ENCODE results near the gene CPZ.

CPZ gene

DNA sequence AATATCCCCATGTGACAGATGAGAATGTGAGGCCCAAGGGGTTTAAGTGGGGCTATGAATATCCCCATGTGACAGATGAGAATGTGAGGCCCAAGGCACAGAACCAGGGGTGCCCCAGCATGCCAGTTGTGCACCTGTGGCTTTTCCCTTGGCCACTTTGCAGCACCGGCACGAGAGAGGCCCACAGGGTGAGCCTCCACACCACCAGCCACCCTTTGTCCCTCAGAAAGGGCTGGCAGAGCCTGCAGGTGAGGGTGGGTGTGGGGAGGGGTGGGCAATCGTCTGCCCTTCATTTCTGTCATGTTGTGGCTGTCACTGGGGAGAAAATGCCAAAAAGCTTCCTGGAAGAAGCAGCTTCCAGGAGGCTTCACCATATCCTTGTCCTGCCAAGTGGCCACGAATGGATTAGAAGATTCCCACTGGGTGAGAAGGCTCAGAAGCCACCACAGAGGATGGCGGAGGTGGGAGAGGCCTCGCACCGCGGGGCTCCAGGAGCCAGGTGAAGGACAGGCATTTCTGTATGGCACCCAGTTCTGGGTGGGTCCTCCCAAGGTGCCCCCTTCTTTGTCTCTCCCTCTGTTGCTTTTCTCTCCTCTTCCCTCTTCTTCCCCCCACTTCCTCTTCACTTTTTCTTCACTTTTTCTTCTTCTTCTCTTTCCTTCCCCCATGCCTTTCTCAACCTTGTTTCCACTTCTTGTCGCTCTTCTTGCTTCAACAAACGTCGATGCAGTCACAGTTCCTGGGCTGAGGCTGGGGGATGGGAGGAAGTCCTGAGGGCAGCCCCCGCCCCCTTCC lies 12.8 kb upstream of the CPZ start:
- in situ Hi-C loops (cut with HindIII; ENCODE audit: low sequenced_read_pairs) = no loop called here

DNA sequence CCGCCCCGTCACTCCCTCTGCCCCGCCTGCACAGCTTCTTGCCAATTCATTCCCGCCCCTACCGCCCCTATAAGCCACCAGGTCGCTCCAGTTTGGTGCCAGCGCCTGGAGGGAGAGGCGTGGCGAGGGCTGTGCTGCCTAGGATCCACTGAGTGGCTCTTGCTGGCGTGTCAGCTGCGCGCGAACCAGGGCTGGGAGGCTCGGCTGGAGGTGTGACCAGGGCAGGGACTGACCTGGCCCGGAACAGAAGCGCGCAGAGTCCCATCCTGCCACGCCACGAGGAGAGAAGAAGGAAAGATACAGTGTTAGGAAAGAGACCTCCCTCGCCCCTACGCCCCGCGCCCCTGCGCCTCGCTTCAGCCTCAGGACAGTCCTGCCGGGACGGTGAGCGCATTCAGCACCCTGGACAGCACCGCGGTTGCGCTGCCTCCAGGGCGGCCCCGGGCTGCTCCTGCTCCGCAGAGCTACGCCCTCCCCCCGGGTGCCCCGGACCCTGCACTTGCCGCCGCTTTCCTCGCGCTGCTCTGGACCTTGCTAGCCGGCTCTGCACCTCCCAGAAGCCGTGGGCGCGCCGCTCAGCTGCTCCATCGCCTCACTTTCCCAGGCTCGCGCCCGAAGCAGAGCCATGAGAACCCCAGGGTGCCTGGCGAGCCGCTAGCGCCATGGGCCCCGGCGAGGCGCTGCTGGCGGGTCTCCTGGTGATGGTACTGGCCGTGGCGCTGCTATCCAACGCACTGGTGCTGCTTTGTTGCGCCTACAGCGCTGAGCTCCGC lies 12.1 kb upstream of the CPZ start, which contains the start of gene GPR78:
Gene GPR78, plus strand, starts transcription at position 72 of the 773 bp plus-strand sequence. Its CDS starts 591 bp downstream, at position 663.
- in situ Hi-C loops (cut with HindIII; ENCODE audit: low sequenced_read_pairs) = no loop called here

DNA sequence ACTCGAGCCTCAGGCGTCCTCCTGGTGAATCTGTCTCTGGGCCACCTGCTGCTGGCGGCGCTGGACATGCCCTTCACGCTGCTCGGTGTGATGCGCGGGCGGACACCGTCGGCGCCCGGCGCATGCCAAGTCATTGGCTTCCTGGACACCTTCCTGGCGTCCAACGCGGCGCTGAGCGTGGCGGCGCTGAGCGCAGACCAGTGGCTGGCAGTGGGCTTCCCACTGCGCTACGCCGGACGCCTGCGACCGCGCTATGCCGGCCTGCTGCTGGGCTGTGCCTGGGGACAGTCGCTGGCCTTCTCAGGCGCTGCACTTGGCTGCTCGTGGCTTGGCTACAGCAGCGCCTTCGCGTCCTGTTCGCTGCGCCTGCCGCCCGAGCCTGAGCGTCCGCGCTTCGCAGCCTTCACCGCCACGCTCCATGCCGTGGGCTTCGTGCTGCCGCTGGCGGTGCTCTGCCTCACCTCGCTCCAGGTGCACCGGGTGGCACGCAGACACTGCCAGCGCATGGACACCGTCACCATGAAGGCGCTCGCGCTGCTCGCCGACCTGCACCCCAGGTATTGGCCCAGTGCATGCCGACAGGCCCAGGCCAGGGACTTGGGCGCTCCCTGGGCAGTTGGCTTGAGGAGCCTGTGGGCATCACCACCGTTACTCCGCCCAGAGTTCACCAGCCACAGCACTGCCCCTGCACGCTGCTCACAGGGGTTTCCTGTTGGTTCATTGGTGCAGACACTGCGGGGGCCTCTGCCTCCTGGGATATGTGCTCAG lies 11.3 kb upstream of the CPZ start:
- in situ Hi-C loops (cut with HindIII; ENCODE audit: low sequenced_read_pairs) = no loop called here

DNA sequence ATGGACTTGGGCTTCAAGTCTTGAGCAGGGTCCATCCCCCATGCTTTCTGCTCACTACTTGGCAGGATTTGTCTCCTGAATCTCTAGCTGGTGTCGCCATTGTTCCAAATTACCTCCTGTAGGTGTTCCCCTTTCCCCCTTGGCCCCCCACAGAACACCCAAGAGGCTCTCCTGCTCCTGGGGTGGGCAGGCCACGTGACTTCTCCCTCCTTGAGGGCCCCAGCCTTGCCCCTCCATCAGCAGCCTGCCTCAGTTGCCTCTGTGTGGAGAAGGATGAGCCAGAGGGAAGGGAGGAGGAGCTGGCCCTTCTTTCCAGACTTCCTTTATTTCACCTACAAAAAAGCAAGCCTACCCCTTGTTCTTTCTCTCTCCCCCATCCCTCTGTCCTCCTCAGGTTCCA lies 10.5 kb upstream of the CPZ start:
- in situ Hi-C loops (cut with HindIII; ENCODE audit: low sequenced_read_pairs) = no loop called here

DNA sequence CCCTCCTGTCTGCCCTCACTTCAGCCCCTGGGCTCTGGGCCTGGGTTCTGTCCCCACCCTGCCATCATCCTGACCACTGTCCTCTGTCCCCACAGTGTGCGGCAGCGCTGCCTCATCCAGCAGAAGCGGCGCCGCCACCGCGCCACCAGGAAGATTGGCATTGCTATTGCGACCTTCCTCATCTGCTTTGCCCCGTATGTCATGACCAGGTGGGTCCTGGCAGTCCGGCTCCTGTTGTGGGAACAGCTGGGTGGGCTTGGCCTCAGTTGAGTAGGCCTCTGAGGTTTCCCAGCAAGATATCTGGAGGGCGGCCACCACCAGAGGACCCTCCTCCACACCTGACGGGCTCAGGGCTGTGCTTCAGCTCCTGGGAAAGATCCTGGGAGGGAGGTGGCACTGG lies 10.1 kb upstream of the CPZ start:
- in situ Hi-C loops (cut with HindIII; ENCODE audit: low sequenced_read_pairs) = no loop called here

DNA sequence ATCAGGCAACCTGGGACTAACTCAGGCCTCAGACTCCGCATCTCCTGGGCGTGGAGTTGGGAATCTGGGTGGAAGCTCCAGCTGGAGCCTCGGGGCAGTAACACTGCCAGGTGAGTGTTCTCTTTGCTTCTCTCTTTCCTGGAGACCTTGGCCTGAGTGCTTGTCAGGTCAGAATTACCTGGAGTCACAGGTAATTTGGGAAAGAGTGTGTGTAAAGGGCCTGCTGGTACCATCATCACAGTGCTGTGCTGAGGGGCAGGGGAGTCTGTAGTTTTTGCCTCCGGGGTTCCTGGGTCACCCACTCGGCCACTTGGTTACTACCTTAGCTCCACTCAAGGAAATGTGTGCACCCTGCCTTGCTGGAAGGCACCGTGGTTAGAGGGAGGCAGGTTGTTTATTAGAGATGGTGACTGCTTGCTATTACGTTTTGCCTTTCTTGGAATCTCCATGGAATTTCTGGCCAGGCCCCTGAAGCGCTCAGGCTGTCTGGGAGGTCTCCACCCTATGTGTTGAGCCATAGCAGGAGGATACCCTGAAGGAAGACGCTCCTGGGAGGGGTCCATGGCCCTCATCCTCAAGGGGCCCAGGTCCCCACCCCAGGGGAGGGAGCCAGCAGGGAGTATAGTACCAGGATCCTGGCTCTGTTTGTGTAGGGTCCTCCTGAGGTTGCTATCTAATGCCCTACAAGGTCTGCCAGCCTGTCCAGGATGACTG lies 9.5 kb upstream of the CPZ start:
- in situ Hi-C loops (cut with HindIII; ENCODE audit: low sequenced_read_pairs) = no loop called here

DNA sequence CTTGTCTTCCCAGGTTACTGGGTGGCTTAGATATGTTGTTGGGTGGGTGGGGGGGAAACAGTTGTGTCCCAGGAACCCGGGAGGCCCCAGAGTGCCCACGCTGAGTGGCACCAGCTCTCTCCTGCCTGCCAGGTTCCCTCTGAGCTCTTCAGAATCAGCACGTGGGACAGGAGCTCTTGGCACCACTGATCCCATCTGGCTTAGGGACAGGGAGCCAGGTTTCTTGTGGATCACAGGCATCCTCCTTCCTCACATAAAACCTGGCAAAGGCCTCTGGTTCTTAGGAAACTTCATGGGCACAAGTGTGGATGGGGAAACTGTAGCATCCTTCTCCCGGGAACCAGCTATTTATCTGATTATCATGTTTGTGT lies 8.9 kb upstream of the CPZ start:
- in situ Hi-C loops (cut with HindIII; ENCODE audit: low sequenced_read_pairs) = no loop called here

DNA sequence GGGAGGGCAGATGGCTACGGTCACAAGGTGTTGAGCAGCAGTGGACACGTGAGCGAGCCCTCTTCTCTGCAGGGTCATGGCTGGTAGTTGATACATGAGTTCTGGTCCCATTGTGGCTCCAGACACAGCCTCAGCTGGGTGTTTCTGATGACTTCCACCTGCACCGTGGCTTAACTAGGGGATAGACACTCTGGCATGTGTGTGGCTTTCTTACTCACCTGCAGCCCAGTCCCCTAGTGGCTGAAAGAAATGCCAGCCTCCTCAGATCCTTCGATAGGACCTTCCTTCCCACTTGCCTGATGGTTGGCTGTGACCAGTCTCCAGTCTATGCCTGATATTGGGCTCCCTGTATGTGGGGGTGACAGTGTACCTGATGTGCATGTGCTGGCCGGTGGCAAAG lies 7.4 kb upstream of the CPZ start:
- in situ Hi-C loops (cut with HindIII; ENCODE audit: low sequenced_read_pairs) = no loop called here

DNA sequence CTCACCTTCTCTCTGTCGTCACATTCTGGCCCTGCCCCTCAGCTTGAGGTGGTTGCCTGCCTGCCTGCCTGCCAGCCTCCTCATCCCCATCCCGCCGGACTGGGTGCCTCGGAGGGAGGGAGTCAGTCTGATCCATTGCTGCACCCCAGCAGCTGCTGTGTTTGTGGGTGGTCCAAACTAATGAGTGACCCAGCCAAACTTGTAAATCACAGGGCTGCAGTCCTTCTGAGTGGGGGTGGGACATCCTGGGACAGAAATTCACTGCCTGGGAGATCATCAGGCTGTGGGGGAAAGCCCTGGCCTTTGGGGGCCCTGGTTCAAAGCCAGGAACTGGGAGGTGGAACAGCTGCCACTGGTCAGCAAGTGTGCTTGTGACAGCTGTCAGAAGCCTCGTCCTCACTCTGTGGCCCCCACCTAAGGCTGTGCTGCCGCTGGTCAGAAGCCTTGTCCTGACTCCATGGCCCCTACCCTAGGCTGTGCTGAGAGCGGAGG lies 6.8 kb upstream of the CPZ start:
- in situ Hi-C loops (cut with HindIII; ENCODE audit: low sequenced_read_pairs) = no loop called here

DNA sequence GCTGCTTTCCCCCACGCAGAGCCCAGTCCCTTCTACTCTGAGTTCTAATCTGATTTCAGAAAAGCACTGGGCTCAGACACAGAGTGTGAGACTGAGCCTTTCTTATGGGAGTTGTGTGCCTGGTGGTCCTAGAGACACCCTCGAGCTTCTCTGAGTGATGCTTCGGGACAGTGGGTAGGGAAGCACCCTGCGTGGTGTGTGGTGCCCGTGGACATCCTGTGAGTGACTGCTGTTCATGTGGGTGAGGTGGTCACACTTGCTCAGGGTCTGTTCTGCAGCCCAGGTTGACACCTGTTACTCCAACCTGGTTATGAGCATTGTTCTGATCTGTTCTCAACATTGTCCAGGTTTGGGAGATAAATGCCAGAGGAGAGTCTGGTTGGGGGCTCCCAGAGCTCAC lies 6.3 kb upstream of the CPZ start:
- in situ Hi-C loops (cut with HindIII; ENCODE audit: low sequenced_read_pairs) = no loop called here

DNA sequence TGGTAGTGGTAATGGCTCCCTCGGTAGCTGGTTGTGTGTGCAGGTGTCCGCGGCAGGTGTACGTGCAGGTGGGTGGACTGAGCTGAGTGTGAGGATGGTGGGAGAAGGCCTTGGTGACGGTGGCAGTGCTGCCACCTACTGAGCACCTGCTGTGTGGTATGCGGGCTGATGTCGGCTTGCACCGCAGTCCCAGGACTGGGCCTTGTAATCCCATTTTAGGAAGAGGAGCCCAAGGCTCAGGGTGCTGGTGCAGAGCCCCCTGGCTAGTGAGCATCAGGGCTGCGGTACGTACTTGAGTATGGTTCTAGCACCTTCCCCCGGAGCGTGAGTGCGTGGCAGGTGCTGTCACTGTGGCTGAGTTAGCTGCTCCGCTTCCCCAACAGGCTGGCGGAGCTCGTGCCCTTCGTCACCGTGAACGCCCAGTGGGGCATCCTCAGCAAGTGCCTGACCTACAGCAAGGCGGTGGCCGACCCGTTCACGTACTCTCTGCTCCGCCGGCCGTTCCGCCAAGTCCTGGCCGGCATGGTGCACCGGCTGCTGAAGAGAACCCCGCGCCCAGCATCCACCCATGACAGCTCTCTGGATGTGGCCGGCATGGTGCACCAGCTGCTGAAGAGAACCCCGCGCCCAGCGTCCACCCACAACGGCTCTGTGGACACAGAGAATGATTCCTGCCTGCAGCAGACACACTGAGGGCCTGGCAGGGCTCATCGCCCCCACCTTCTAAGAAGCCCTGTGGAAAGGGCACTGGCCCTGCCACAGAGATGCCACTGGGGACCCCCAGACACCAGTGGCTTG lies 5.7 kb upstream of the CPZ start:
- in situ Hi-C loops (cut with HindIII; ENCODE audit: low sequenced_read_pairs) = no loop called here

DNA sequence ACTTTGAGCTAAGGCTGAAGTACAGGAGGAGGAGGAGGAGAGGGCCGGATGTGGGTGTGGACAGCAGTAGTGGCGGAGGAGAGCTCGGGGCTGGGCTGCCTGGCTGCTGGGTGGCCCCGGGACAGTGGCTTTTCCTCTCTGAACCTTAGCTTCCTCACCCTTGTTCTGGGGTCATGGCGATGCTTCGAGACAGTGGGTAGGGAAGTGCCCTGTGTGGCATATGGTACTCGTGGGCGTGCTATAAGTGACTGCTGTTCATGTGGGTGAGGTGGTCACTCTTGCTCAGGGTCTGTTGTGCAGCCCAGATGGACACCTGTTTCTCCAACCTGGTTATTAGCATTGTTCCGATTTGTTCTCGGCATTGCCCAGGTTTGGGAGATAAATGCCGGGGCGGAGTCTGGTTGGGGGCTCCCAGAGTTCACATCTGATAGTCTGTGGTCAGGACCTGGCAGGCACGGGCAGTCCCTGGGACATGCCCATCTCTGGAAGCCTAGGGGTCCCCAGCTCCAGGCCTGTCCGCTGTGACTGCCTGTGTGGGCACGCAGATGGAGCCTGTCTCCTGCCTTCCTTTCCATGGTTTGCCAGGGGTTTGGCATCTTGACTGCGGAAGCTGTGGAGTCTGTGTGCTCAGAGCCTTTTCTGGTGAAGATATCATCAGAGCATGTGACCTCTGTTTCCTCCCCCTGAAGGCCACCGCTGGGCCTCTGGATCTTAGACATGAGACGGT lies 4.9 kb upstream of the CPZ start:
- in situ Hi-C loops (cut with HindIII; ENCODE audit: low sequenced_read_pairs) = no loop called here

DNA sequence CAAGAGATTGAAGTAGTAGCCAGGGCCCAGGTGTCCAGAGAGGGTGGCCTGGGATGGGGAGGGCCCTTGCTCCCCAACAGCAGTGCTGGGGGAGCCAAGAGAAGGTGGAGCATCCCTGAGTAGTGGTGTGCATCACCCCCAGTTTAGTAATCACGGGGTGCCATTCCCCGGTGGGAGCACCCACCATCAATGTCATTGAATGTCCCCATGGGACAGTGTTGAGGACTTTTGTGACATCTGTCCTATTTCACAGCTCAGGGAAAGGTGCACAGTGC lies 4.4 kb upstream of the CPZ start:
- in situ Hi-C loops (cut with HindIII; ENCODE audit: low sequenced_read_pairs) = no loop called here

DNA sequence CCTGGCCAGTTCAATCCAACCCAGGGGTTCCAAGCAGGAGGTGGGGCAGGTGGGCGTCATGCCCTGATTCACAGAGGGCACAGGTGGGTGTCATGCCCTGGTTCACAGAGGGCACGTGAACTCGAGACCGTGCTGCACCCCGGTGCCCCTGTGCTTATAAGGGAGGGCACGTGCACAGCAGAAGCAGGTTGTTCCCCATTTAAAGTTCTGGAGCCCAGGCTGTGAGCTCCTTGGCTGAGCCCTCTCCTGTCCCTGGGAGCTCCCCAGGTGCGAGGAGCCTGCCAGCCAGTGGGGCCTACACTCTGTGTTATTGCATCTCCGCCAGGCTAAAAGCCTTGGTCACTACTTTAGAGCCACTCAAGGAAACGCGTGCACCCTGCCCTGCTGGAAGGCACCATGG lies 3.2 kb upstream of the CPZ start:
- in situ Hi-C loops (cut with HindIII; ENCODE audit: low sequenced_read_pairs) = no loop called here

DNA sequence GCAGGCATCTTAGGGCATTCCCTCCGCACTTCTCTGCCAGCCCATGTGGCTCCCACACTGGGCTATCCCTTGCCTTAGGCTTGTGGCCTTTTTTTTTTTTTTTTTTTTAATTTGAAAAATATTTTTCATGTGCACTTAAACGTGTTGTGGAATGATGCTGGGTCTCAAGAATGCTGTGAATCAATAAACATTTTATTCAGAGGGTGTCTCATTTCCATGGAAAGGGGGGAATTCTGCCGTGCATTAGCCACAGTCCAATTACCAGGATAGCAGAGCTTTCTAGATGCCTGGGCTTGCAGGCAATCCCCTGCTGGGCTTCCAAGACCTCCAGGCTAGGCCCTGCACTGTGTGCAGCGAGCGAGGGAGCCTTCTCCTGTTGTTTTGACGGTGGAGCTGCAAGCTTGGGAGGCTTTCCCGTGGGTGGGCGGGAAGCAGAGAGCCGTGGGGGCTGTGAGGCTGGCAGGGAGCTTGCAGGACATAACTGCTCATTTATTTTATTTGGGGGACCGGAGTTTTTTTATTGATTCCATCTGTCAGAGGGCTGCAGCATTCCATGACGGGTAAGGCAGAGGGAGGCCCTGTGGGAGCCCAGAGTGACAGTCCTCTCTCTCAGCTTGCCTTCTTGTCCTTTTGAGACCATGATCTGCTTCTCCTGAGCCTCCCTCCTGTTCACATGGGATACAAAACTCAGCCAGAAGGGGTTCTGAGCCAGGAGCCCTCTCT lies 2.6 kb upstream of the CPZ start:
- in situ Hi-C loops (cut with HindIII; ENCODE audit: low sequenced_read_pairs) = no loop called here

DNA sequence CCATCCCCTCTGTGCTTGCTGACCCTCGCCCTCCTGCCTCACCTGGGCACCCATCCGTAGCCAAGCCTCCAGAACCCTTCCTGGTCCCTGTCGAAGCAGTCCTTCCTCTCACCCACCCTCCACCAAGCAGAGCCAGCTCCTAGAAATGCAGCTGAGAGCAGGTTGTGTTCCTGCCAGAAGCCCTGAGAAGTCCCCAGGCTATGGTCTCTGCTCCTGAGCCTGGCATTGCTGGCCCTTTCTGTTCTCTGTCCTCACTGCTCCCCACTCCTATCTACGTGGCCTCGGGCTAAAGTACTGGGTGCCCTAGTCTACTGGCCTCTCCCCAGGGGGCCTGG lies 2.1 kb upstream of the CPZ start:
- in situ Hi-C loops (cut with HindIII; ENCODE audit: low sequenced_read_pairs) = no loop called here

DNA sequence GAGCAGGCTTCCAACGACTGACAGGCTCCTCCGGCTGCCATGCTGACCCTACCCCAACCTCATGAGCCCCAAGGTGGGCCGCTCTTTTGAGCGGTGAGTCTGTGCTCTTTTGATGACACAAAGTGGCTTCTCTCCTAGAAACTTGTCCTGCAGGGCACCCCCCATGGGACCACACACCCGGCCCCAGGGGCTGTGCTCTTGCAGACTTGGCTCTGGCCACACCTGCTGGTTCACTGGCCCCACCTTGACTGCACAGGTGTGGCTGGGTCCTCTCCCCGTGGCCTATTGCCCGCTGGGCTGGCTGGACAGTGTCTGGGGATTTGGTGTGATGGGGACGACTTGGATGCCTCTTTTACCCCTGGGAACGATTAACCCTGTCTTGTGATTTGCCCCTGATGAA lies 1.5 kb upstream of the CPZ start:
- in situ Hi-C loops (cut with HindIII; ENCODE audit: low sequenced_read_pairs) = no loop called here

DNA sequence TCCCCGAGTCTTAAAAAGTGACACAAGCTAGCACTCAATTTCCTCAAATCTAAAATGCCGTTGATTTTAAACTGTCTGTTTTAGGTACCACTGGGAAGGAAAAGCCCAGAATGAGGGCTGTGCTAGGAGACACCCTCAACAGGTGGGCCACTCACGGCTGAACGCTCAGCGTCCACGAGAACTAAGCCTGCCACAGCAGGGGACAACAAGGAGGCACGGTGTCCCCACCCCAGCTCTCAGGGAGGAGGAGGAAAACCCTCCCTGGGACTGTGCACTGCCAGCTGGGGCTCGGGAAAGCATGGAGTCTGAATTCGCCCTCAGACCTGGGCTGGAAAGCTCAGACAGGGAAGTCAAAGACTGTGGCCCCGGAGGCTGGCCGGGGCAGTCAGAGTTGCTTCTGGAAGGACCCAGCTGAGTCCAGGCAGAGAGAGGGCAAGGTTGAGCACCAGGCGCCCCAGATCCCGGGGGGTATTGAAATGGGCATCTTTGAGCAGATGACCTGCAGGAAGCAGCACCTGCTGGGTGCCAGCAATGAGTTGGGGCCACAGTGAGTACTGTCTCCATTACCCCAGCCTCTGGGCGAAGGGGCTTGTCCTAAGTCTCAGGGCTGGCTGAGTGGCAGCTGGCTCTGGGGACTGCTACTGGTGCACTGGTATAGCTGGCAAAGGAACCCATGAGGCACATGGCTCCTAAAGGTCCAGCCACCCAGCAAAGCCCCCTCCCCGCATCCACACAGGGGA lies 769 bp upstream of the CPZ start:
- in situ Hi-C loops (cut with HindIII; ENCODE audit: low sequenced_read_pairs) = no loop called here
